Uterus (tissue), 4 donors: ENCODE data around the gene CPTP. TPM values are rescaled to one million over a fixed set of nuclear protein-coding genes. Genes with fewer than 3 reads are reported as not detected.

Source experiments
- DNase-seq, 2 donors: peaks; one replicate each; pipeline ENCODE4 v3.0.0-alpha.2; 2019 to 2020
- H3K27ac ChIP-seq, 2 donors: fragments of 200-600 bp; sonication (generic); 1 replicate in 1 of 2; 2 replicates in 1 of 2; pipeline ENCODE4 v1.5.1; 2016 to 2018
- H3K27me3 ChIP-seq, 2 donors: fragments of 200-600 bp; sonication (generic); one replicate each; pipeline ENCODE4 v1.5.1; 2018 to 2019; ENCODE audit warnings: control low read depth in 1 of 2
- H3K36me3 ChIP-seq, 2 donors: fragments of 200-600 bp; sonication (generic); one replicate each; pipeline ENCODE4 v1.5.1; 2019; ENCODE audit warnings: control low read depth in 1 of 2
- H3K4me1 ChIP-seq, 2 donors: fragments of 200-600 bp; sonication (generic); one replicate each; pipeline ENCODE4 v1.5.1; 2018 to 2019; ENCODE audit warnings: control low read depth in 1 of 2
- H3K4me3 ChIP-seq, 2 donors: fragments of 200-600 bp; sonication (generic); 1 replicate in 1 of 2; 2 replicates in 1 of 2; pipeline ENCODE4 v1.5.1; 2018 to 2019; ENCODE audit warnings: mild to moderate bottlenecking in 1 of 2
- H3K9me3 ChIP-seq, 2 donors: fragments of 200-600 bp; sonication (generic); one replicate each; pipeline ENCODE4 v1.5.1; 2019; ENCODE audit warnings: control low read depth in 1 of 2
- CTCF ChIP-seq, 4 experiments: fragments of 200-600 bp in 2 of 4; fragments of 450-650 bp in 2 of 4; sonication (generic) in 2 of 4; IDR thresholded peaks; one replicate each; pipeline ENCODE4 v1.5.1; 2016 to 2019; ENCODE audit warnings: antibody characterized with exemption in 4 of 4, mild to moderate bottlenecking in 2 of 4, moderate library complexity in 1 of 4
- POLR2A ChIP-seq, 2 donors: fragments of 450-650 bp; IDR thresholded peaks; one replicate each; pipeline ENCODE4 v1.6.1; 2016; ENCODE audit warnings: antibody characterized with exemption in 2 of 2, mild to moderate bottlenecking in 1 of 2, moderate library complexity in 1 of 2
- intact Hi-C: fragments of 100-400 bp; cut with DNase I; formaldehyde crosslinking; loops from one replicate; pipeline ENCODE4 v1.15.1; 2023; ENCODE audit warnings: low total_unique reads
- total RNA-seq, 4 donors: library from RNA; depleted of rRNA in 3 of 4; stranded (reverse); fragments of >200 nt in 3 of 4; gene quantifications; one replicate each; pipeline versions ENCODE4 v1.1.0 to v1.2.4, GENCODE V29; 2014 to 2023
- donor health status: DM: yes; HTN: yes; CAD: no.

Gene CPTP
- total RNA-seq, 4 donors from 2014 or later, result 3.5 to 23.9 (median 16.4) TPM

GRCh38 chr1:1337793-1338147 lies 13.2 kb downstream of the CPTP start:
- TF ChIP-seq CTCF (IDR thresholded peaks at IDR 0.05) (no peak), POLR2A (IDR thresholded peaks at IDR 0.05) (no peak)
- Histone ChIP-seq H3K27ac (no peak overlapping the region), H3K36me3 (no peaks in the 10 kb centered on the region), H3K9me3 (no peaks in the 10 kb centered on the region), H3K4me1 (no peaks in the 10 kb centered on the region), H3K27me3 (no peaks in the 10 kb centered on the region), H3K4me3 (no peak overlapping the region)
- no peak for DNase-seq
- intact Hi-C loops, result no loop called here

- H3K4me1 ChIP-seq, result no peaks in the 10 kb centered on the region
- no peaks in the 10 kb centered on the region for H3K9me3 ChIP-seq
- H3K27ac ChIP-seq, result no peak overlapping the region
- intact Hi-C loops, result no loop called here
- H3K36me3 ChIP-seq, result no peaks in the 10 kb centered on the region
- TF ChIP-seq CTCF (IDR thresholded peaks at IDR 0.05), result no peak
- TF ChIP-seq POLR2A (IDR thresholded peaks at IDR 0.05), result no peak
- no peak overlapping the region for H3K4me3 ChIP-seq
- no peak for DNase-seq
- H3K27me3 ChIP-seq, result no peaks in the 10 kb centered on the region
Measured at GRCh38 chr1:1338278-1338677, 13.7 kb downstream of the CPTP start.

DNA sequence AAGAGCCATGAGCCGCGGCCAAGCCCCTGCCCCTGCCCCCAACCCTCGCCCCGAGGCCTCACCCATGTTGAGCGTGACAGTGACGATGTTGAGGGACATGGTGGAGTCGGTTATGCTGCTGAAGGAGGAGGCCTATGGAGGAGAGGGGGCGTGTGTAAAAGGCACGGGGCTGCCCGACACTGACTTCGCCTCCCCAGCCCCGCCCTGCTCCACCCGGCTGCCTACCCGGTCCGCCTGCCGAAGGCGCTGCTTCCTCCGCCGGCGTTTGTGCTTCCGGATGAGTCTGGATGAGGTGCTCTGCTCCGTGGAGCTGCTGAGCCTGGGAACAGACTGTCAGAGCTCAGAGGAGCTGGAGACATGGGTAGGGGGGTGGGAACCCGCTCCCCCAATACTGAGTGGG lies 15.6 kb downstream of the CPTP start:
- Histone ChIP-seq H3K9me3 (no peaks in the 10 kb centered on the region), H3K27me3 (no peaks in the 10 kb centered on the region), H3K36me3 (no peaks in the 10 kb centered on the region), H3K4me3 (no peak overlapping the region), H3K27ac (no peak overlapping the region), H3K4me1 (no peaks in the 10 kb centered on the region)
- TF ChIP-seq CTCF (IDR thresholded peaks at IDR 0.05) (no peak), POLR2A (IDR thresholded peaks at IDR 0.05) (no peak)
- intact Hi-C loops, result no loop called here
- no peak for DNase-seq

GRCh38 chr1:1340791-1341548 lies 16.4 kb downstream of the CPTP start:
- DNase-seq, result no peak
- no peaks in the 10 kb centered on the region for H3K27me3 ChIP-seq
- no peaks in the 10 kb centered on the region for H3K9me3 ChIP-seq
- no peaks in the 10 kb centered on the region for H3K36me3 ChIP-seq
- no peak overlapping the region for H3K27ac ChIP-seq
- TF ChIP-seq CTCF (IDR thresholded peaks at IDR 0.05), result no peak
- no peak for TF ChIP-seq POLR2A (IDR thresholded peaks at IDR 0.05)
- H3K4me3 ChIP-seq, result no peak overlapping the region
- H3K4me1 ChIP-seq, result peaks cover 0 to 4% of the 10 kb centered on the region in 2 donors
- intact Hi-C loops, result no loop called here

DNA sequence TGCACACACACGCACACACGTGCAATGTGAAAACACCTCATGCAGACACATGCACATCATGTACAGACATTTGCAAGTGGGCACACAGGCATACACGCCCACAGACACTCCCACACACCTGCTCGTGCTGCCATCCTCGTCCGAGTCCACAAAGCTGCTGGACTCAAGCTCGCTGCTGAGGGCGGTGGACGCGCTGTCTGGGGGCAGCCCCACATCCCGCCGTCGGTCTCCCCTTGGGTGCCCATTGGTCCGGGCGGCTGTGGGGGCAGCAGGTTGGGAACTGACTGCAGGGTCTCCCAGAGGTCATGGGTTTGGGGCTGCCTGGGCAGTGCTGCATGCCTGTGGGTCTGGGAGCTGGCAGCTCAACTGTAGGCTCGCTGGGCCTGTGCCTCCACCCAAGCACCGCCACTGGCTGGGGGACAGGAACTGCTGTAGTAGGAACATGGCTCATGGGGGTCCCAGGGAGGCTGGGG lies 17.0 kb downstream of the CPTP start:
- no peak for DNase-seq
- no peaks in the 10 kb centered on the region for H3K36me3 ChIP-seq
- H3K27ac ChIP-seq, result no peak overlapping the region
- TF ChIP-seq CTCF (IDR thresholded peaks at IDR 0.05) (no peak), POLR2A (IDR thresholded peaks at IDR 0.05) (no peak)
- no peak overlapping the region for H3K4me3 ChIP-seq
- H3K27me3 ChIP-seq, result no peaks in the 10 kb centered on the region
- intact Hi-C loops, result no loop called here
- H3K4me1 ChIP-seq, result peaks cover 5 to 10% of the 10 kb centered on the region in 2 donors
- no peaks in the 10 kb centered on the region for H3K9me3 ChIP-seq
